NOMO-1 (cell line): ENCODE data around the gene PPP1R9B.

ENCODE experiments used
- DNase-seq, 2 experiments: peaks; one replicate each; lab custom pipeline; 2025; ENCODE audit not compliant: unreplicated experiment in 2 of 2; lab: John Stamatoyannopoulos, UW

The PPP1R9B gene

DNA sequence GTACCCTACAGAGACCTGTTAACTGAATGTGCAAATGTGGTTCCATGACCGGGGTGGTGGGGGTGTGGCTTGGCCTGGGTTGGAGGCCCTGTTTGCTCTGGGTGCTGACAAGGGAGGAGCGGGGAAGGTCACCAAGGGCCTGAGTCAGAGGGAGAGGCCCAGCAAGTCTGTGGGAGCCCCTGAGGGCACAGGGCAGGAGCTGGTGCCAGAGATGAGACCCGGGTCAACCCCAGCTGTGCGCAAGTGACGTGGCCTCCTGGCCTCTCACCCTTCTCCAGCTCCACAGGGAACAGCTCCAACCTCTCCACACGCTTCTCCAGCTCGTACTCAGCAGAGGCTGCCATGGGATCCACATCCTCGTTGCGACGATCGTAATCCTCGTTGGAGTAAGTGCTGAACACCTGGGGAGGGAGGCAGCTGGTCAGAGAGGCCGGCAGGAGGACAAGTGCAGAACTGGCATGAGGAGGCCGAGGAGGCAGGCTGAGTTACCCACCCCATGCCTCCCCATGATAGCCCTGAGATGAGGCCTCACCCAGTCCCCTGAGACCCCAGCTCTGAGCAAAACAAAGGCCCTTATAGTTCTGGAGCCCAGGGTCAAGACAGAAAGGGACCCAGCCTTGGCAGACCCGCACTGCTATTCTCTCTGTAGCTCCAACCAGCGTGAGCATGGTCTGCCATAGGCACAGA is 5.5 kb downstream of the PPP1R9B start:
- DNase-seq: no peak

DNA sequence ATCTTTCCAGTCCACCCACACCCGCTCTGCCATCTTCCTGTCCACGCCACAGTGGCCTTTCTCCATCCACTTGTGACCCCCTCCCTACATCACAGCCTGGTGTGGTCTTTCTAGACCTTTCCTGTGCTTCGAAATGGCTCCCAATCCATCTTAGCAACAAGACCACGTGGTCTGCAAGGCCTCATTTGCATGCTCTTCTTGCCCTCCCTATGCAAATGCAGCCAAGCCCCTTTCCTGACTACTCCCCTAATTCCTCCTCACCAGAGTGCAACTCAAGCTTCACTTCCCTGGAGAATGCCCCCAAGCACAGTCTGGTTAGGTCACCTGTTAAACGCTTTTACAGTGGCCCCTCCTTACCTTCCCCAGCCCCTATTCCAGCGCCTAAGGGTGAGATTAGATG is 6.1 kb downstream of the PPP1R9B start:
- DNase-seq: no peak

DNA sequence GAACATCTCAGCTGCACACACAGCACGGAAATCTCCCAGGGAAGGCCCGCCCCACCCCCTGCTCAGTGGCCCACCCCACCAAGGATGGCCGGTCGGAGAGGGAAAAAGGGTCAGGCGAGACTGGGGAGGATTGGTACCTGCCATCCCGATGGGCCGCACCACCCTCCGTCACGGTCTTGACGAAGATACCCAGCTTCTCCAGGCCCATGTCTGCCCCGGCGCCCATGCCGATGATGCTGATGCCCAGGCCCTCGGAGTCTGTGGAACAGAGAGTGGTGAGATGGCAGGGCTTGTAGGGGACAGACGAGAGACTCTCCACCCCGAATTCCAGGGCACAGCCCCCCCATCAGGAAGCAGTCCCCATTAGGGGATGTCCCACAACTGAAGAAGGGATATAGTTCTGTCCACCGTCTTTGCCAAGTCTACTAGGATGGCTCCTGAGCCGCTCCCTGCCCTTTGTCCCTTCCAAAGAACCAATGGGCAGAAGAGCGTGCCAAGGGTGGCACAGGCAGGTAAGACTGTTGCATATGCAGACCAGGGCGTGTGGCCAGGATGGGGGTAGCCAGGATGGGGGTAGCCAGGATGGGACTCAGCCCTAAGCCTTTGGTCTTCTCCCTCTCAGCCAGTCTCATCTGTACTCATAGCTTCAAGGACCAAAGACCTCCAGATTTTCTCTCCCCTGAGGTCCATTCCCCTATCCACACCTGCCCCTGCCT is 6.9 kb downstream of the PPP1R9B start:
- no peak for DNase-seq

DNA sequence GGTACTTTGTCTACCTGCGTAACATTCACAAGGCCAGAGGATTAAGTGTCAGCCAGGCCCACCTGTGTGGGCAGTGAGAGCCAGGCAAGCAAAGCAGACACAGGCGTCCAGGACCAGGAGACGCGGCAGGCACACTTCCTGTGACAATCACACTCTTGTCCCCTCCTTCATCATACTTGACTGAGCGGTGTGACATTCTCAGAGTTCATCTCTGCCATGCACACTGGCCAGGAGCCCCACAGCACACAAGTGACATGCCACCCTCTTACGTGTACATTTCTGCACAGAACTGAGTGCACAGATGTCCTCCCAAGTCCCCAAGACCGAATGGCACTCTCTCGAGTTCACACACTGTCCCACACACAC is 8.7 kb downstream of the PPP1R9B start:
- DNase-seq: no peak

DNA sequence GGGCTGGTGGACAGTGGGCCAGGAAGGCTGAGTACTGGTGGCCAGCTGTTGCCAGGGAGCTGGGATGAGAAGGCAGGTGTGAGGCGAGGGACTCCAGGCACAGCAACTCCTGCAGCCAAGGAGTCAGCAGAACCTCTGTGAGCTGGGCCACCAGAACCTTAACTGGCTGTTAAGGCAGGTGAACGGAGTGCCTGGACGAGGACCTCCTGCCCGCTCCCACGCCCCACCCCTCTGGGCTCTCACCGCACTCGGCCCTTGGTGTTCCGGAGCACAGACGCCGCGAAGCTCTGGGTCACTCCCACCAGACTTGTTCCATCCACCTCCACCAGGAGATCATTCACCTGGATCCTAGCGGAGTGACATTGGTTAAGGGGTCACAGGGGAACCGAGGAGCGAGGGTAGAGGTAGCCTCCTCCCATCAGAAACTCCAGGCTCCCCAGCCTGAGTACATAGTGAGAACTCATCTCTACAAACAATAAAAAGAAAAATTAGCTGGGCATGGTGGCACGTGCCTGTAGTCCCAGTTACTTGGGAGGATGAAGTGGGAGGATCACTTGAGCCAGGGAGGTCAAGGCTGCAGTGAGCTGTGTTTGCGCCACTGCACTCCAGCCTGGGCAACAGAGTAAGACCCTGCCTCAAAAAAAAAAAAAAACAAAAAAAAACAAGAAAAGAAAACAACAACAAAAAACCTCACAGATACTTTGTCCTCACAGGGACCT is 9.3 kb downstream of the PPP1R9B start:
- no peak for DNase-seq

DNA sequence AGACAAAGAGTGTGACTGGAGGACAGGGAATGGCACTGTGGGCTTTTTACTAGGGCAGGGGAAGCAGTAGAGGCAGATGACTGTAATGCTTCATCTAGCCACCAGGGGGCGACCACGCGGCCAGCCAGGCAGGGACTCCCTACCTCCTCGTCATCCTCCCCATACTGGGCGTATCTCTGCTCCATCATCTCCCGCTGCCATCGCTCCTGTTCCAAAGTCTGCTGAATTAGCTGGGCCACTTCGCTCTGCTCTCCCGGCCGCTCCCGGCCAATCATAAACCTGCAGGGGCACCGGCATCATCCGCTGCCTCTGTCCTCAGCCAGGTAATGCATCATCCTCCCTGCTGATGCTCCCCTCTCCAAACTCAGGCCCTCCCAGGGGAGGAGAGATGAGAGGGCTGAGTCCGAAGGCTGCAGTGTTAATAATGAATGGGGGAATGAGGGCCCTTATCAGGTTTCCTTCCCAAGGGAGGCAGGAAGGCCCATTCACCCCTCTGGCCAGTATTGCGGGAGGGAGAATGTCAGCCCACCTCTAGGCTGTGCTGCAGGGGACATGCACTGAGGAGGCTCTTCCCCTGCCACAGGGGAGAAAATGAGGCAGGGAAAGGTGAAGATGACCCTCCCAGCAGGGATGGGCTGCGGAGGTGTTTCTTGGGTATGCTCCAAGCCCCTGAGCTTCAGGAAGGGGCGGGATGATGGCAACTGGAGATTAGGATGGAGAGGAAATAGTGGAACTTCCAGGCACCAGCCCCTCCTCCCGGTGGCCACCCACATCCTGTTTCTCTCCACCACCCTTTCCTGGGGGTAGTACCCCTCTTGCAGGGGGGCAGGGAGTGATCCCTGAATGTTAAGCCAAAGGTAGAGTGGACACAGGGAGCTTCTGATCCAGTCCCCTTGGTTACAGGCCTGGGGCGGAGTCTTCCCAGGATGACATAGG is 10.3 kb downstream of the PPP1R9B start:
- DNase-seq: peak; percentile 45 to 49

DNA sequence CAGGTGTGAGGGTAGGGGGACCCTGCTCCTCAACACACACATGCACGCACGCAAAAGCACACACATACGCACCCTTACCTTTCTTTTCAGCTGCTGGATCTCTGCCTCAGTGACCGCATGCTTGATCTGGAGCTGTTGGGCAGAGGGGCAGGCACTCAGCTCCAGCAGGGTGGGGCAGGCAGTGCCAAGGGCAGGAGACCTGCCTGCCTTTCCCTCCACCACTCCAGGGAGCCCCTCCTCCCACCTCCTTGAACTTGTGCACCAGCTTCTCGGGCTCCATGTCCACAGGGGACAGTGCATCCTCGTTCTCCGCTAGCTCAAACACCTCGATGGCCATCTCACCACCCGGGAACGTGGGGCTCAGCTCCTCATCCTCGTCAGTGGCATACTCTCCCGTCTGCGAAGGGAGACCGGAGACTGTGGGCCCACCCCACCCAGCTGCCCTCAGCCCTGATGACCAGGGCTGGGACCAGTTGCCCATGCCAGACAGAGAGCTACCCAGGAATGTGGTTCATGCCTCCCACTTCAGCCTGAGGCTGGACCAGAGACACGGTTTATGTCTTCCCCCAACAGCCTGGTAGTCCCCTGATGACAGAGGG is 11.2 kb downstream of the PPP1R9B start:
- DNase-seq: no peak

DNA sequence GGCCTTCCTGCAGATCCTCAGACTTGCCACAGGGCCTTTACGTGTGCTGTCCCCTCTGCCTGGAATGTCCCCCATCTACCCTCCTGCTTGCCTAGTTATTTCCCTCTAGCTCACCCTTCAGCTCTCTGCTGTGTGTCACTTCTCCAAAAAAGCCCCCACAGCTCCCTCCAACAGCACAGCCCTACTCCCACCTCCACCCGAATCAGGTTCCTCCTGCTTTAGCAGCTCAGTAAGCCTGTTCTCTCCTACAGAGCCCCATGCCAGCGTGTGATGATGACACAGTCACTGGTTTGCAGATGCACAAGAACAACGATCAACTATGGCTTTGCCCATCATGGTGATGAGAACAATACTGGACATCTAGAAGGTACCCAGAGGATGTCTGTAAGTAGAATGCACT is 13.4 kb downstream of the PPP1R9B start:
- no peak for DNase-seq

DNA sequence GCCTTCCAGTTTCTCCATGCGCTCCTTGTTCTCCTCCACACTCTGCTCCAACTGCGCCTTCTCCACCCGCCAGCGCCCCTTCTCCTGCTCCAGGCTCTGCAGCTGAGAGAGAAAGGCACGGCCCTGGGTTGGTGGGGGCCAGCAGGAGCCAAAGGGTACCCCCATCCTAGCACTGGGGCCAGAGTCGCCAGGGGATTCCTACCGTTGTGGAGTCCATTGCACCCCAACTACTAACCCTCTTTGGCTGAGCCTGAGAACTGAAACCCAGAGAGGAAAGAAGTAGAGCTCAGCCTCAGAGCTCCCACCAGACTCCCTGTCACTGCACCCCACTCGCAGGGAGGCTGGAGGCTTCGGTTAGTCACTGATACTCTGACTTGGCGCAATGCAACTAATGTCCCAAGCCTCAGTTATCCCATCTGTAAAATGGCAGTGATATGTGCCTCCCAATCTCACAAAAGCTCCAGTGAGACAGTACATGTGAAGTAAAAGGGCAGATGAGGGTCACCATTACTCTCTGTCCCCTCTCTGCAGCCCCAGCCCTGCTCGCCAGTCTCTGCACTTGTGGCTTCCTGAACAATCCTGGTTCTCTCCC is 14.3 kb downstream of the PPP1R9B start:
- no peak for DNase-seq

DNA sequence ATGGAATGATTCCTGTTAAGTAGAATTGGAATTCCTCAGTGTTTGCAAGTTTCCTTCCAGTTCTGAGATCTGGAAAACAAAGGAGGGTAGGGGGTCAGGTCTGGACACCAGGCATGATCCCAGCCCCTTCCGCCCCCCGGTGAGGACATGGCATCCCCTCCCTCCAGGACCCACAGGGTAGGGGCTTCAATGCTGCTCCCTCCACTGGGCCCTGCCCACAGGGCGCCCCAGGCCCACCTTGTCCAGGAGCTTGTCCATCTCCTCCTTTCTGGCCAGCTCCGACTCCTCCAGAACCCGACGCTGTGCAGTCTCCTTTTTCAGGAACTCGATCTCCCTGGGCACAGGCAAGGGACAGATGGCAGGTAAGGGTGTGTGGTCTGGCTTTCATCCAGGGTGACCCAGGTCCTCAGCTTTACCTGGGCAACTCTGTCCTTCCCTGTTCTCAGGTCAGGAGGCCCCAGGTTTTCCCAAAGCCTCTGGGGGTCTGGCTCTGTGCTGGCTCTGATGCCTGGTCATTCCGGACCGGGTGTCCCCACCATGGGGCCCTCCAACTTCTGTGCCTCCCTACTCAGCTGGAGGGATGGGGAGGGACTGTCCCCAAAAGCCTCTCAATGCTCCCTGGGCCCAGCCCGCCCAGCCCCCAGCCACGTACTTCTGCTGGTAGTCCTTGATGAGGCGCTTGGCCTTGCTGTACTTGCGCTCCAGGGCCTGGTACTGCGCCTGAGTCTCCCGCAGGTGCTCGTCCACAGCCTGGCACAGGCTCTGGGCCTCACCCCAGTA is 15.0 kb downstream of the PPP1R9B start:
- DNase-seq: no peak

DNA sequence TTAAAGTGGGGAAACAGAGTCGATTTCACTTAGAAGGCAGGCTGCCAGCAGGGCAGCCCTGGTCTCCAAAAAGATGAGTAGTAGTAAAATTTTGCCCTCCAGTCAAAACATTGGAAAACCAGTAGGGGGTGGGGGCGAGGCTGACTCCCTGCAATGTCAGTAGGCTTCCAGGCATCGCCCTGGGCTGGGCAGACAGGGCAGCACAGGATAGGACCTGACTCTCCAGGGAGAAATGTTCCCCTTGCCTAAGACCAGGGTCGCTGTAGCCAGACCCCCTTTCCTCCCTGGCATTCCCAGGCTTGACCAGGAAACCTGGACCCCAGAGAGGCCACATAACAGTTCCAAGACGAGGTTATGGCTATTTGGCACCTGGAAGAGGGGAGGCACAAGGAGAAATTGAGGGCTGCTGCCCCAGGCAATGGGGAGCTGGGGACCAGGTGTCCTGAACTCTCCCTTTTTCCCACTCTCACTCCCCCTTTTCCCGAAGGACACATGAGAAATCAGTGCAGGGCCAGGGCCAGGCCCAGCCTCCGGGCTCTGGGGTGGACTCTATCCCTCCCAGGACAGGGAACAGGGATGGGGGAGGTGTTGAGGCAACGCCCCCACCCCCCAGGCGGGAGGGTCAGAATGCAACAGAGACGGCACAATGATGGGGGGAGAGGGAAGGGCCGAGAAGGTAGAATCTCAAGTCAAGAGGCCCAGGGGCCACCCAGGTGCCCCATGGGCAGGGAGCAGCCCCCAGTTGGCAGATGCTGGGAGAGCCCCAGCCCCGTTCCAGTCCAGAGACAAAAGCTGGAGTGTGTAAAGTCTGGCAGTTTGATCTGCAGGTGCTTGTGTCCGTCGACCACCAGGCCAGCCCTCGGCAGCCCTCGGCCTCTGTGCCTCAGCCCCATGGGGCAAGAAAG is 16.0 kb downstream of the PPP1R9B start:
- DNase-seq: no peak

DNA sequence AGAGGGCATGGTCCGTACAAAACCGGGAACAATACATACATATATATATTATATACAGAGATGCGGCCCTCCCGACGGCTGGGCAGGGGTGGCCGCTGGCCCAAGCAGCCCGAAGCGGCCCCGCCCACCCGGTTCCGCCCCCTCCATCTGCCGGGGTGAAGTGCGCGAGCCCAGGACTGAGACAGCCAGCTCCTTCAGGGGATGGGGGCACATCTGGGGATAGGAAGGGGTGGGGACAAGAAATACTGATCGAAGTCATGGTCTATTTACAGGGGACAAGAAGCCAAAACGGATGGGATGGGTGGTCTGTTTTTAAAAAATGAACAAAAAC is 16.7 kb downstream of the PPP1R9B start:
- DNase-seq: no peak

DNA sequence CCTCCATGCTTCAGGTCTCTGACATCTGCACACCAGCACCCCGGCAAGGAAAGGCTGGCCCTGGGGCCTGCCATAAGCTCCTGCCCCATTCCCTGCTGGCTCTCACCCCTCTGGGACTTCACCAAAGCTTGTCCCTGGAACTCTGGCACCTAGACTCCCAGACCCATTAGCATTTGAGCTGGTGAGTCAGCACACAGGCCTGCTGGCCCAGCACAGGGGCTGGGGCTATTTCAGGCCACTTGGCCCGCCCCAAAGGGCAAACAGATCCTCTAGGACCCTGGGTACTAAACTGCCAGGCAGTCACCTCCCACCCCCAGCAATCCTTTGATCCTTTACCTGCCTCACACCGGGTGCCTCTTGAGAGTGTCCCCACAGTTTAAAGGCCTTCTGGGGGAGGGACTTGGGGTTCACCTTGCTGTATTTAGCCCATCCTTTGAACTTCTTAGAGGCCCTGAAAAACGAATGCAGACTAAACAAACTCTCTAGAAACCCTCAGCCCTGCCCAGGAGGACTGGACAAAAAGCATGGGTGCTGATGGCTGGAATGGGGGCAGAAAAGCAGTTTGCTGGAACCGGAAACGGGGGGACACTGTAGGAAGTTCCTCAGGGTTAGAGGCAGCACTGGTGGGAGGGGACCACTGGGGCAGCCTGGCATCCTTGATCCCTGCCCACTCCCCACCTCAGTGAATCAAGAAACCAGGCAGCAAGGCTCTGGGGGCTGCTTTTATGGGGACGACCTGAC is 17.3 kb downstream of the PPP1R9B start:
- DNase-seq: no peak

DNA sequence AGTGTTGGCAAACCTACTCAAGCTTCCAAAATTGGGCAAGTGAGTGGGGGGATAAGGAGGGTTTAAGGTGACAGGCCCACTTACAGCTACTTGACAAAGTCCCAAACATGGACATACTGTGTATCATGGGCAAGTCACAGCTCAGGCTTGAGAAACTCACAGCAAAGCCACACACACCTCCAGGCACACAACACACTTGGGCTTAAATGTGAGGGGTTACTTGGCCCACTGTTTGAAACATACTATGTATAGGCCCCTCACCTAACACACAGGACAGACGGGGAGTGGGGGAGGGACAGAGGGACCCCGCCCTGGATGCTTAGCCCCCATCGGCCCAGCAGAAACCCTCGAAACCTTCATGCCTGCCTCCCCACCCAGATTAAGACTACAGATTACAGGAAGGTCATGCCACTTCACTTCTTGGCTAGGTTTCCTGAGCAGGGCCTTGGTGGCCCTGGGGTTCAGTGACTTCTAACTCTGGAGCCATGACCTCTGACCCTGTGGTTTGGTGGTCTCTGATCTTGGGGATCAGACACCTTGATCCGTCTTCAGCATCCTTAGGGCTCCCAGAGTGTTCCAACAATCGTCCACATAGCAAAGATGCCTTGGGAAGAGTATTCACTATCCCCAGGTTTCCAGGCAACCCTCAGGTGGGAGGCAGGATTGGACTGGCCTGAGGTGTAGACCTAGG is 18.2 kb downstream of the PPP1R9B start:
- DNase-seq: no peak

DNA sequence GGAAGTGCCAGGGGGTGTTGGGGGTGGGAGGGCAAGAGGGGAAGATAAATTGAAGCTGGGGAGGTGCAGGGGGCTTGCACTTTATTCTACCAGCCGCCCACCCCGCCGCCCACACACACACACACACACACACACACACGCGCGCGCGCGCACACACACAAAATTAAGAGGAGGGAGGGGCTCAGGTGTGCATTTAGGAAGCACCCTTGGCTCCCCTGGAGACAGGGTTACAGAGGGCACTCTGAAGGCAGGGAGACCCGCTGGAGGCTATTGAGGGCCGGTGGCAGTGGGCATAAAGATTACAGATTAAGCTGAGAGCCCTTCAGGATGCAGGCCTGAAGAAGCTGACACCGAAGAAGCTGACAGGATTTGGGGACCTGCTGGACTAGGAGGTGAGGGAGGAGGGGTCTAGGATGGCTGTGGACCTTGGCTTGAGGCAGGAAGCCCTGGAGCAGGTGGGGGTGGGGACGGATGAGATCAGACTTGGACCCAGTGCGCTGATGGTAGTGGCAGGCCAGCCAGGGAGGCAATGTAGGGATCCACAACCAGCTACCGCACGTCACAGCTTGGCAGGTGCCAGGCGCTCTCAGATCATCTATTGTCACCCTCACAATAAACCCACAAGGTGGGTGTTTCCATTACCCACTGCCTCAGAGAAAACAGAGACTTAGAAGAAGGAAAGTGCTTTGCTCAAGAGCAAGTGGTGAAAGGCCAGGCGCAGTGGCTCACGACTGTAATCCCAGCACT is 19.7 kb downstream of the PPP1R9B start:
- no peak for DNase-seq

DNA sequence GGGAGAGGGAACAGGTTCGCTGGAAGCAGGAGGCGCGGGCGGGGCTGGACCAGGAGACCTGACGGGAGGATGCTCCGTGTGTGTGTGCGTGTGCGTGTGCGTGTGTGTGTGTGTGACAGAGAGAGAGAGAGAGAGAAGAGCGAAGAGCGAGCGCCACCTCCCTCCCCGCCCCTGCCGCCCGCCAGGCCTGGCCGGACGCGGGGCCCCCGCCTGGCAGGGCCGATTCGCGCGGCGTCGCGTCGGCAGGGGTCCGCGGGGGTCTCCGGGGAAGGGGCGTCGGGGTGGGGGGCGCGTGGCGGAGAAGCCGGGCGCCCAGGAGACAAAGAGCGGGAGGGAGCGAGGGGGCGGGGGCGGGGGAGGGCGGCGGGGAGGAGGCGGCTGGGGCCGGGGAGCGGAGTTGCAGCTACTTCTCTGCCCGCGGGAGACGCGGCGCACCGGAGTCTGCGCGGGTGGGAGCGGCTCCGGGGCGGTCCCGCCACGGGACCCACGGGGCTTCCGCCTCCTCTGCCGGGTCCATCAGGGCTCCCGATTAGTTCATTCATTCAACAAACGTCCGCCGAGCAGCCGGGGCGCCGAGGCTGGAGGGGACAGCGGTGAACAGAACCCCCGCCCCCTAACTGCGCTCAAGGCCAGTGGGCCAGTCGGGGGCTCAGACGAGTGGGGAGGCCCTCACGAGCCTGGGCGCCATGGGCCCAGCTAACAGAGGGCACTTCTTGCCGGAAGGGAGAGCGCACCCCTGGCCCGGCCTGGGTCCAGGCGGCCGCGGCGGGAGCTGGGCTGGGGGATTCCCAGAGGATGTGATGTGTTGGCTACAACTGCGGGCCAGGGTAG is 20.5 kb downstream of the PPP1R9B start, which contains the start of gene SAMD14:
Gene SAMD14 (minus strand): TSS at position 433 of the 831 bp plus-strand sequence. CDS start 5,201 bp downstream, outside the sequence.
- DNase-seq: peak in 1 of 2 experiments; percentile 22
